Epithelial cell of esophagus (primary cell): ENCODE measurements around the gene TBC1D23.
A peak's percentile ranks its signal among the peaks of the same experiment; 100 is the strongest.

Source experiments
- DNase-seq: peaks from one replicate; pipeline ENCODE4 v3.0.0; 2010; ENCODE audit warnings: low read depth
- H3K4me3 ChIP-seq: 2 replicates; pipeline ENCODE4 v1.5.1; 2011; ENCODE audit warnings: mild to moderate bottlenecking, low read length, control low read depth
- TF ChIP-seq, protein P1 (sequence below): IDR thresholded peaks from 2 replicates; pipeline ENCODE4 v1.5.1; 2011; ENCODE audit warnings: low read depth, mild to moderate bottlenecking, low read length, control low read depth, inconsistent platforms; ENCODE audit not compliant: insufficient read depth; ENCODE audit errors: missing control alignments

The TBC1D23 gene

DNA sequence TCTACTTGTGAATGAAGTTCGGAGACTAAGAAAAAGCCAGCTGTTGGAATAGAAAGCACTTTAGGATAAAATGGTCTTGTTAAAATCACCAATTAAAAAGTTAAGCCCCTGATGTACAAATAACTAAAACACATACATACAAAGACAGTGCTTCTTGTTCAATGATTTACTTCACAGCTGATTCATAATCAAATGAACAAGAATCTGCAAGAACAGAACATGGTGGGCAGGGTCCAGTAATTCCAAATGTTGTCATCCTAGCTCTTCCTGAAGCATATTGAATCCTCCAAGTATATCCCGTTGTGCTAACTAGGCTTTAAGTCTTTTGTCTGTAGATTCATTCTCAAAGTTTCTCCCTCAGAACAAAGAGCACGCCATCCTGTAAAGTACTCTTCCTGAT is 98.2 kb downstream of the TBC1D23 start:
- TF ChIP-seq, protein P1, sequence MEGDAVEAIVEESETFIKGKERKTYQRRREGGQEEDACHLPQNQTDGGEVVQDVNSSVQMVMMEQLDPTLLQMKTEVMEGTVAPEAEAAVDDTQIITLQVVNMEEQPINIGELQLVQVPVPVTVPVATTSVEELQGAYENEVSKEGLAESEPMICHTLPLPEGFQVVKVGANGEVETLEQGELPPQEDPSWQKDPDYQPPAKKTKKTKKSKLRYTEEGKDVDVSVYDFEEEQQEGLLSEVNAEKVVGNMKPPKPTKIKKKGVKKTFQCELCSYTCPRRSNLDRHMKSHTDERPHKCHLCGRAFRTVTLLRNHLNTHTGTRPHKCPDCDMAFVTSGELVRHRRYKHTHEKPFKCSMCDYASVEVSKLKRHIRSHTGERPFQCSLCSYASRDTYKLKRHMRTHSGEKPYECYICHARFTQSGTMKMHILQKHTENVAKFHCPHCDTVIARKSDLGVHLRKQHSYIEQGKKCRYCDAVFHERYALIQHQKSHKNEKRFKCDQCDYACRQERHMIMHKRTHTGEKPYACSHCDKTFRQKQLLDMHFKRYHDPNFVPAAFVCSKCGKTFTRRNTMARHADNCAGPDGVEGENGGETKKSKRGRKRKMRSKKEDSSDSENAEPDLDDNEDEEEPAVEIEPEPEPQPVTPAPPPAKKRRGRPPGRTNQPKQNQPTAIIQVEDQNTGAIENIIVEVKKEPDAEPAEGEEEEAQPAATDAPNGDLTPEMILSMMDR: no peak
- DNase-seq: no peak
- no peak overlapping the region for H3K4me3 ChIP-seq

DNA sequence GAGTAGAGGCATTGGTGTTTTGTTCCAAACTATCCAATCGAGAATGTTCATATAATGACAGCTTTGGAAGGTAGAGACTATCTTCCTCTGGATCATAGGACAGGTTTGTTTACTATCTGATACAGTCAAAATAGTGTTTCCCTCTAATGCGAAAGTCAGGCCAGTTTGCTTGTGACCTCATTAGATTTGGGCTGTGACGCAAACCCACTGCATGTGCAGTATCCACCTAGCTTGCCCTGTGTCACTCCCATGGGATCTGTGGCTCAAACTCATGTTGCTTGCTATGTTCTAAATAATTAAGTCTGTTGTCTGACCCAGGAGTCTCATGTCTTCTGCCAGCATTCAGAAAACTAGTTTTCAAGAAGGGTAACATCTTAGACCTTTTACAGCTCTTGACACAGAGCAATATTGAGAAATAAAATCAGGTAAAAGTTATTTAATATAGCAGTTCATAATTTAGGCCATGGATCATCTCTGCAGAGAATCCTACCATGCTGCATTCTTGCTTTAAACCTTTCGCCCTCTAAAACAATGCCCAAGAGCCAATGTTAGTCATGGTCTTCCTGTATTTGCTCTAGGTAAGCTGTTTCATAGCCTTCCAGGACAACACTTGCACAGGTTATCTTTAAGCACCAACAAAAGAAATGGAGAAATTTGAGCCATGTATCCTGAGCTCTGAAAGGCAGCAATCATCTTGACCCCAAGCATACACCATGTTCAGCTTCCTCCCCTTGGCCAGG is 100.1 kb downstream of the TBC1D23 start:
- H3K4me3 ChIP-seq: no peak overlapping the region
- peak; percentile 53 for DNase-seq
- TF ChIP-seq, protein P1: no peak

DNA sequence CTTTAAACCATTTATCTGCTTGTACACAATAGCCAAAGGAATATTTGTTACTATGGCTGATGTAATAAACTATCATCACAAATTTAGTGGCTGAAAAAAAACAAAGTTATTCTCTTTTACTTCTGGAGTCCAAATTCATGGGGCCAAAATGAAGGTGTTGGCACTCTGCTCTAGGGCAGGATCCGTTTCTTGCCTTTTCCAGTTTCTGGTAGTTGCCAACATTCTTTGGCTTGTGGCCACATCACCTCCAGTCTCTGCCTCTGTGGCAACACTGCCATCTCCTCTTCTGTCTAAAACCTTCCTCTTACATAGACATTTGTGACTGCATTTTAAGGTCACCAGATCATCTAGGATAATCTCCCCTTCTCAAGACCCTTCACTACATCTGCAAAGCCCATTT is 101.1 kb downstream of the TBC1D23 start:
- DNase-seq: no peak
- TF ChIP-seq, protein P1: no peak

DNA sequence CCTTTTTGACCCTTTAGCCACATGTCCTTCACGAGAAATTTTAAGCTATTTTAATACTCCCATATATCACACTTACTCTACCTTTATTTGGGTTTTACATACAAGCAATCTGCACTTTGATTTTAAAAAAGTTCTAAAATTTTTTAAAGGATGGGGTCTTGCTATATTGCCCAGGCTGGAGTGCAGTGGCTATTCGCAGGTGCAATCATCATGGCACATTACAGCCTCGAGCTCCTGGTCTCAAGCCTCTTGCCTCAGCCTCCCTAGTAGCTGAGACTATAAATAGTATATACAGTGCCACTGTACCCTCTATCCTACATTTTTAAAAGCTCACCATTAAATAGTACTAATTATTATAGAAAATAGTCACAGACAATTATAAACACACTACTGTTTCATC is 103.6 kb downstream of the TBC1D23 start:
- H3K4me3 ChIP-seq: no peak overlapping the region
- TF ChIP-seq, protein P1: no peak
- DNase-seq: no peak

More for the DNA sequence above, 101.1 kb downstream of the TBC1D23 start:
- no peak overlapping the region for H3K4me3 ChIP-seq

DNA sequence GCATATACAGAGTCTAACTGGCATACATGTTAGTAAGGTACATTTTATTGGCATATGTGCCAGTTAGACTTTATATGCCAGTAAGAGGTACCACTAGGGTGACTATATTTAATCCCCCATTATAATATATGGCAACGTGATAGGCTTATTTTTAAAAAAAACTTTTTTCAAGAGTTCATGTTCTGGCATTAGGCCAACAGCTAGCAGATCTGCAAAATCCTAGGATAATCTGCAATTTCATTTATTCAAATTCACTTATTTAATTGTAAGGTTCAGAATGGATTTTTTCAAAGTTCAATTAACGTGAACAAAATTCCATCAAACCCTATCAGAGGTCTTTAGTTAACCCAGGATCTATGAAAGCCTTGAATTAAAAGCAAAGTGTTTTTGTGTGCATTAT is 105.6 kb downstream of the TBC1D23 start:
- DNase-seq: no peak
- TF ChIP-seq, protein P1: no peak
- no peak overlapping the region for H3K4me3 ChIP-seq

DNA sequence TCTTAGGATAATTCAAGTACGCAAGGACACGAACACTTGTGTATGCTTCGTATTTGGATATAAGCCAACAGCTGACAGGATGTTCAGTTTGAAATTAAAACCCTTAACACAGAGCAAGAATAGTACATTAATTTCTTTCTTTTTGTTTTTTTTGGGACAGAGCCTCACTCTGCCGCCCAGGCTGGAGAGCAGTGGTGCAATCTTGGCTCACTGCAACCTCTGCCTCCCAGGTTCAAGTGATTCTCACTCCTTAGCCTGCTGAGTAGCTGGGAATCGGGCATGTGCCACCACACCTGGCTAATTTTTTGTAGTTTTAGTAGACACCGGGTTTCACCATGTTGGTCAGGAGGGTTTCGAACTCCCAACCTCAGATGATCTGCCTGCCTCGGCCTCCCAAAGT is 107.6 kb downstream of the TBC1D23 start:
- no peak for DNase-seq
- TF ChIP-seq, protein P1: no peak
- no peak overlapping the region for H3K4me3 ChIP-seq

GRCh38 chr3:100370756-100371155 is 110.0 kb downstream of the TBC1D23 start:
- H3K4me3 ChIP-seq: no peak overlapping the region
- TF ChIP-seq, protein P1: no peak
- DNase-seq: no peak
